Measurements from ENCODE around the gene CCDC6.

The CCDC6 gene

GRCh38 chr10:59852670-59853069 is 53.7 kb downstream of the CCDC6 start:
- no peak for DNase-seq (ENCODE audit: low read depth, low spot score)

- DNase-seq (ENCODE audit: low read depth, low spot score) = no peak
These were observed 54.5 kb downstream of the CCDC6 start for GRCh38 chr10:59851864-59852263.

- no peak for DNase-seq (ENCODE audit: low read depth, low spot score)
These were observed 58.5 kb downstream of the CCDC6 start for GRCh38 chr10:59847888-59848287.

GRCh38 chr10:59847326-59847725 is 59.0 kb downstream of the CCDC6 start:
- no peak for DNase-seq (ENCODE audit: low read depth, low spot score)

- no peak for DNase-seq (ENCODE audit: low read depth, low spot score)
These were observed 61.9 kb downstream of the CCDC6 start for GRCh38 chr10:59844436-59844835.

- no peak for DNase-seq (ENCODE audit: low read depth, low spot score)
These were observed 62.6 kb downstream of the CCDC6 start for GRCh38 chr10:59843748-59844147.

GRCh38 chr10:59839576-59839975 is 66.8 kb downstream of the CCDC6 start:
- DNase-seq (ENCODE audit: low read depth, low spot score) = no peak

- DNase-seq (ENCODE audit: low read depth, low spot score) = no peak
These were observed 68.1 kb downstream of the CCDC6 start for GRCh38 chr10:59838085-59838789.

GRCh38 chr10:59833810-59834209 is 72.5 kb downstream of the CCDC6 start:
- no peak for DNase-seq (ENCODE audit: low read depth, low spot score)

- DNase-seq (ENCODE audit: low read depth, low spot score) = no peak
These were observed 73.8 kb downstream of the CCDC6 start for GRCh38 chr10:59832506-59832905.

GRCh38 chr10:59831658-59832503 is 74.5 kb downstream of the CCDC6 start:
- DNase-seq (ENCODE audit: low read depth, low spot score) = no peak

GRCh38 chr10:59830601-59831259 is 75.6 kb downstream of the CCDC6 start:
- no peak for DNase-seq (ENCODE audit: low read depth, low spot score)

- DNase-seq (ENCODE audit: low read depth, low spot score) = no peak
These were observed 76.8 kb downstream of the CCDC6 start for GRCh38 chr10:59829601-59830000.

GRCh38 chr10:59829024-59829423 is 77.3 kb downstream of the CCDC6 start:
- DNase-seq (ENCODE audit: low read depth, low spot score) = no peak

GRCh38 chr10:59825932-59826331 is 80.4 kb downstream of the CCDC6 start:
- no peak for DNase-seq (ENCODE audit: low read depth, low spot score)

- no peak for DNase-seq (ENCODE audit: low read depth, low spot score)
These were observed 82.6 kb downstream of the CCDC6 start for GRCh38 chr10:59823751-59824150.

GRCh38 chr10:59823111-59823510 is 83.2 kb downstream of the CCDC6 start:
- DNase-seq (ENCODE audit: low read depth, low spot score) = no peak

- no peak for DNase-seq (ENCODE audit: low read depth, low spot score)
These were observed 85.9 kb downstream of the CCDC6 start for GRCh38 chr10:59820471-59820870.

GRCh38 chr10:59819683-59820082 is 86.7 kb downstream of the CCDC6 start:
- DNase-seq (ENCODE audit: low read depth, low spot score) = no peak

GRCh38 chr10:59819265-59819664 is 87.1 kb downstream of the CCDC6 start:
- DNase-seq (ENCODE audit: low read depth, low spot score) = no peak

- DNase-seq (ENCODE audit: low read depth, low spot score) = no peak
These were observed 88.6 kb downstream of the CCDC6 start for GRCh38 chr10:59817773-59818172.

GRCh38 chr10:59814878-59815277 is 91.5 kb downstream of the CCDC6 start:
- no peak for DNase-seq (ENCODE audit: low read depth, low spot score)
